H9 (cell line): ENCODE measurements around the gene ACOX1. TPM values are rescaled to one million over a fixed set of nuclear protein-coding genes. Genes with fewer than 3 reads are reported as not detected.

Source experiments
- DNase-seq: peaks from one replicate; pipeline ENCODE4 v3.0.0-alpha.2; 2017
- H2AFZ ChIP-seq: one replicate; pipeline ENCODE4 v1.6.1; 2013; ENCODE audit warnings: mild to moderate bottlenecking, low read length, control low read depth, moderate library complexity
- H2AK5ac ChIP-seq: 2 replicates; pipeline ENCODE4 v1.6.1; 2013; ENCODE audit warnings: low read length, control low read depth, mixed read lengths; ENCODE audit not compliant: insufficient read length
- H2BK120ac ChIP-seq: one replicate; pipeline ENCODE4 v1.6.1; 2013; ENCODE audit warnings: low read depth, mild to moderate bottlenecking, low read length, control low read depth, inconsistent platforms; ENCODE audit not compliant: poor library complexity, severe bottlenecking
- H2BK12ac ChIP-seq: 2 replicates; pipeline ENCODE4 v1.6.1; 2013; ENCODE audit warnings: low read length, control low read depth, mixed read lengths, low read depth; ENCODE audit not compliant: insufficient read length
- H2BK15ac ChIP-seq: 2 replicates; pipeline ENCODE4 v1.6.1; 2013; ENCODE audit warnings: low read depth, low read length, control low read depth
- H2BK20ac ChIP-seq: one replicate; pipeline ENCODE4 v1.6.1; 2013; ENCODE audit warnings: low read depth, mild to moderate bottlenecking, low read length, control low read depth, inconsistent platforms; ENCODE audit not compliant: poor library complexity, severe bottlenecking
- H2BK5ac ChIP-seq: 2 replicates; pipeline ENCODE4 v1.6.1; 2013; ENCODE audit warnings: low read length, control low read depth, mixed read lengths; ENCODE audit not compliant: insufficient read length
- H3K14ac ChIP-seq: 2 replicates; pipeline ENCODE4 v1.6.1; 2013; ENCODE audit warnings: low read length, control low read depth; ENCODE audit not compliant: insufficient read depth
- H3K18ac ChIP-seq: 2 replicates; pipeline ENCODE4 v1.6.1; 2013; ENCODE audit warnings: low read depth, mild to moderate bottlenecking, mixed read lengths, low read length, control low read depth; ENCODE audit not compliant: insufficient read length
- H3K23ac ChIP-seq: 2 replicates; pipeline ENCODE4 v1.6.1; 2013; ENCODE audit warnings: low read length, control low read depth, mixed read lengths, low read depth; ENCODE audit not compliant: insufficient read length
- H3K23me2 ChIP-seq: 2 replicates; pipeline ENCODE4 v1.6.1; 2013; ENCODE audit warnings: low read depth, mild to moderate bottlenecking, mixed read lengths, low read length, control low read depth; ENCODE audit not compliant: insufficient read length, poor library complexity, severe bottlenecking
- H3K27ac ChIP-seq: 2 replicates; pipeline ENCODE4 v1.5.1; 2013; ENCODE audit warnings: low read length, control low read depth, mixed read lengths, low read depth; ENCODE audit not compliant: insufficient read length
- H3K27me3 ChIP-seq: 2 replicates; pipeline ENCODE4 v1.6.1; 2013; ENCODE audit warnings: low read length, control low read depth, inconsistent platforms; ENCODE audit not compliant: insufficient read depth
- H3K4ac ChIP-seq: 2 replicates; pipeline ENCODE4 v1.6.1; 2013; ENCODE audit warnings: low read depth, mild to moderate bottlenecking, control low read depth, inconsistent platforms, low read length, moderate library complexity
- H3K4me1 ChIP-seq: 2 replicates; pipeline ENCODE4 v1.6.1; 2013; ENCODE audit warnings: low read length, control low read depth, inconsistent platforms; ENCODE audit not compliant: insufficient read depth
- H3K4me2 ChIP-seq: 2 replicates; pipeline ENCODE4 v1.6.1; 2013; ENCODE audit warnings: low read length, control low read depth, mixed read lengths; ENCODE audit not compliant: insufficient read length, insufficient read depth
- H3K56ac ChIP-seq: 2 replicates; pipeline ENCODE4 v1.6.1; 2013; ENCODE audit warnings: low read depth, mild to moderate bottlenecking, mixed read lengths, low read length, control low read depth; ENCODE audit not compliant: insufficient read length
- H3K79me1 ChIP-seq: 2 replicates; pipeline ENCODE4 v1.6.1; 2013; ENCODE audit warnings: low read depth, mild to moderate bottlenecking, moderate library complexity, low read length, control low read depth, inconsistent platforms; ENCODE audit not compliant: insufficient read depth, poor library complexity, severe bottlenecking
- H3K79me2 ChIP-seq: 2 replicates; pipeline ENCODE4 v1.6.1; 2013; ENCODE audit warnings: low read length, control low read depth, inconsistent platforms; ENCODE audit not compliant: insufficient read depth
- H3K9ac ChIP-seq: 2 replicates; pipeline ENCODE4 v1.6.1; 2013; ENCODE audit warnings: low read length, control low read depth, mixed read lengths; ENCODE audit not compliant: insufficient read length; ENCODE audit errors: extremely low read depth
- H3K9me3 ChIP-seq: one replicate; pipeline ENCODE4 v1.6.1; 2013; ENCODE audit warnings: low read depth, low read length, inconsistent platforms; ENCODE audit not compliant: control insufficient read depth
- H3T11ph ChIP-seq: one replicate; pipeline ENCODE4 v1.6.1; 2013; ENCODE audit warnings: mild to moderate bottlenecking, low read length, control low read depth, inconsistent platforms
- H4K20me1 ChIP-seq: one replicate; pipeline ENCODE4 v1.6.1; 2013; ENCODE audit not compliant: control insufficient read depth, insufficient read length, insufficient read depth
- H4K5ac ChIP-seq: 2 replicates; pipeline ENCODE4 v1.6.1; 2013; ENCODE audit warnings: low read depth, mild to moderate bottlenecking, mixed read lengths, low read length, control low read depth; ENCODE audit not compliant: insufficient read length
- H4K8ac ChIP-seq: replicated peaks from 2 replicates; pipeline ENCODE4 v1.6.1; 2013; ENCODE audit warnings: low read length, control low read depth, mixed read lengths, low read depth; ENCODE audit not compliant: insufficient read length
- H4K91ac ChIP-seq: 2 replicates; pipeline ENCODE4 v1.6.1; 2013; ENCODE audit warnings: low read depth, mild to moderate bottlenecking, moderate library complexity, mixed read lengths, low read length, control low read depth; ENCODE audit not compliant: insufficient read length
- H3K27ac Mint-ChIP-seq, 3 experiments: 2 replicates in 2 of 3; 3 replicates in 1 of 3; pipeline ENCODE4 v1.8.0; 2020 to 2021; ENCODE audit warnings: mixed read lengths in 3 of 3, mild to moderate bottlenecking in 1 of 3, moderate library complexity in 1 of 3
- H3K27me3 Mint-ChIP-seq: 2 replicates; pipeline ENCODE4 v1.8.0; 2021; ENCODE audit warnings: low read depth, mild to moderate bottlenecking, moderate library complexity, mixed read lengths
- H3K36me3 Mint-ChIP-seq, 3 experiments: 2 replicates in 2 of 3; 3 replicates in 1 of 3; pipeline ENCODE4 v1.8.0; 2020 to 2021; ENCODE audit warnings: low read depth in 3 of 3, mixed read lengths in 3 of 3; ENCODE audit not compliant: insufficient read depth in 1 of 3
- H3K4me1 Mint-ChIP-seq, 2 experiments: 2 replicates each; pipeline ENCODE4 v1.8.0; 2020; ENCODE audit warnings: mixed read lengths in 2 of 2
- H3K4me3 Mint-ChIP-seq, 2 experiments: 2 replicates in 1 of 2; 3 replicates in 1 of 2; pipeline ENCODE4 v1.8.0; 2020 to 2021; ENCODE audit warnings: mild to moderate bottlenecking in 2 of 2, mixed read lengths in 2 of 2, moderate library complexity in 1 of 2
- H3K9me3 Mint-ChIP-seq, 2 experiments: 2 replicates in 1 of 2; 3 replicates in 1 of 2; pipeline ENCODE4 v1.8.0; 2020; ENCODE audit warnings: mild to moderate bottlenecking in 2 of 2, mixed read lengths in 2 of 2, moderate library complexity in 1 of 2
- WGBS: extraction: QIAGEN DNeasy Blood & Tissue Kit; methylation state at CpG from one replicate; pipeline ENCODE4 v1.1.7; 2013; ENCODE audit warnings: missing lambda C conversion rate, low lambda C conversion rate, mixed read lengths; ENCODE audit not compliant: insufficient read length; ENCODE audit errors: extremely low coverage; 5-methylcytosine and 5-hydroxymethylcytosine counted together
- total RNA-seq: library from RNA; stranded (reverse); gene quantifications from 2 replicates; pipeline ENCODE4 v1.2.1, GENCODE V29; 2021
- TF ChIP-seq, protein P1 (sequence below): fragments of 200-600 bp; sonication (generic); conservative IDR thresholded peaks from 3 replicates; pipeline ENCODE4 v1.8.0; 2021; ENCODE audit warnings: antibody characterized with exemption, mild to moderate bottlenecking

ACOX1 gene
- total RNA-seq, 1 experiment from 2014 or later = 27.4 TPM

DNA sequence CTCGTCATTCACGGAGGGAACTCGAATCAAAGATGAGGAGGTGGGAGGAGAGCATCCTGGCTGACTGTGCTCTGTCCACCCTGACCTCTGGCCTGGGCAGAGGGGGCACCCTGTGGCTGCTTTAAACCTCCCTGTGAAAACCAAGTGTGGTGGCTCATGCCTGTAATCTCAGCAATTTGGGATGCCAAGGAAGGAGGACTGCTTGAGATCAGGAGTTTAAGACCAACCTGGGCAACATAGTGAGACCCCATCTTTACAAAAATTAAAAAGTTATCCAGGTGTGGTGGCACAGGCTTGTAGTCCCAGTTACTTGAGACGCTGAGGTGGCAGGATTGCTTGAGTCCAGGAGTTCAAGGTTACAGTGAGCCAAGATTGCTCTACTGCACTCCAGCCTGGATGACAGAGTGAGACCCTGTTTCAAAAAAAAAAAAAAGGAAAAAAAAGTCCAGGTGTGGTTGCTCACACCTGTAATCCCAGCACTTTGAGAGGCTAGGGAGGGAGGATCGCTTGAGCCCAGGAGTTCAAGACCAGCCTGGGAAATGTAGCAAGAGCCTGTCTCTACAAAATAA, 15.9 kb upstream of the ACOX1 start:
- no peaks in the 10 kb centered on the region for H3K4me1 ChIP-seq
- no peak overlapping the region for H4K91ac ChIP-seq
- H2BK20ac ChIP-seq = no peak overlapping the region
- no peak overlapping the region for H3K9ac ChIP-seq
- no peak overlapping the region for H4K8ac ChIP-seq
- no peak for DNase-seq
- H3K14ac ChIP-seq = no peak overlapping the region
- no peaks in the 10 kb centered on the region for H3K9me3 ChIP-seq
- no peak overlapping the region for H3K18ac ChIP-seq
- no peak overlapping the region for H2BK120ac ChIP-seq
- H3K4me2 ChIP-seq = no peak overlapping the region
- H3K79me2 ChIP-seq = no peaks in the 10 kb centered on the region
- H3K27me3 ChIP-seq = no peaks in the 10 kb centered on the region
- no peak overlapping the region for H3K23ac ChIP-seq
- peaks cover 8 to 9% of the 10 kb centered on the region in 2 experiments; a peak in 3 of 4 replicates for H3K4me1 Mint-ChIP-seq
- no peak overlapping the region for H2BK15ac ChIP-seq
- peaks cover 14 to 40% (median 28%) of the 10 kb centered on the region in 3 experiments; a peak in 6 of 7 replicates for H3K36me3 Mint-ChIP-seq
- H3K79me1 ChIP-seq = no peaks in the 10 kb centered on the region
- no peaks in the 10 kb centered on the region for H3K23me2 ChIP-seq
- H4K5ac ChIP-seq = no peak overlapping the region
- no peak overlapping the region for H2AFZ ChIP-seq
- TF ChIP-seq, protein P1, sequence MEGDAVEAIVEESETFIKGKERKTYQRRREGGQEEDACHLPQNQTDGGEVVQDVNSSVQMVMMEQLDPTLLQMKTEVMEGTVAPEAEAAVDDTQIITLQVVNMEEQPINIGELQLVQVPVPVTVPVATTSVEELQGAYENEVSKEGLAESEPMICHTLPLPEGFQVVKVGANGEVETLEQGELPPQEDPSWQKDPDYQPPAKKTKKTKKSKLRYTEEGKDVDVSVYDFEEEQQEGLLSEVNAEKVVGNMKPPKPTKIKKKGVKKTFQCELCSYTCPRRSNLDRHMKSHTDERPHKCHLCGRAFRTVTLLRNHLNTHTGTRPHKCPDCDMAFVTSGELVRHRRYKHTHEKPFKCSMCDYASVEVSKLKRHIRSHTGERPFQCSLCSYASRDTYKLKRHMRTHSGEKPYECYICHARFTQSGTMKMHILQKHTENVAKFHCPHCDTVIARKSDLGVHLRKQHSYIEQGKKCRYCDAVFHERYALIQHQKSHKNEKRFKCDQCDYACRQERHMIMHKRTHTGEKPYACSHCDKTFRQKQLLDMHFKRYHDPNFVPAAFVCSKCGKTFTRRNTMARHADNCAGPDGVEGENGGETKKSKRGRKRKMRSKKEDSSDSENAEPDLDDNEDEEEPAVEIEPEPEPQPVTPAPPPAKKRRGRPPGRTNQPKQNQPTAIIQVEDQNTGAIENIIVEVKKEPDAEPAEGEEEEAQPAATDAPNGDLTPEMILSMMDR = no peak
- no peak overlapping the region for H2BK12ac ChIP-seq
- no peak overlapping the region for H3K4ac ChIP-seq
- no CpG with 5 or more reads among the region's 5 CpGs for WGBS
- no peak overlapping the region for H3K27ac ChIP-seq
- no peak overlapping the region for H2BK5ac ChIP-seq
- H3K27ac Mint-ChIP-seq = peak overlapping the region in 1 of 3 experiments; percentile 44; a peak in 1 of 7 replicates
- no peak overlapping the region for H3T11ph ChIP-seq
- no peaks in the 10 kb centered on the region for H4K20me1 ChIP-seq
- H3K4me3 Mint-ChIP-seq = no peak overlapping the region; a peak in 1 of 5 replicates
- H3K56ac ChIP-seq = no peak overlapping the region
- no peaks in the 10 kb centered on the region for H3K9me3 Mint-ChIP-seq
- H3K27me3 Mint-ChIP-seq = no peaks in the 10 kb centered on the region
- no peak overlapping the region for H2AK5ac ChIP-seq
